HepG2 (cell line): ENCODE results near the gene C3orf52. TPM values are rescaled to one million over a fixed set of nuclear protein-coding genes. Genes with fewer than 3 reads are reported as not detected.

Experiments used
- ATAC-seq: fragments of 200-7000 bp; cut with Tn5 transposase; 3 replicates; pipeline ENCODE4 v1.9.1; 2020; ENCODE audit warnings: mild to moderate bottlenecking, moderate library complexity
- BruUV-seq: library from RNA; stranded (reverse); fragments of 400-500 nt; replicated peaks from 2 replicates; lab custom pipeline; 2021; lab: Mats Ljungman, UMichigan
- CTCF ChIA-PET: fragments of 300-600 bp; formaldehyde crosslinking; extraction: SDS; loops from one replicate; lab custom pipeline; 2021; ENCODE audit warnings: low total read pairs, inconsistent platforms, low intra/inter-chr PET ratio; lab: Yijun Ruan, JAX
- POLR2A ChIA-PET: fragments of 350-600 bp; sonication (Branson Sonifier 250); formaldehyde crosslinking; loops from one replicate; lab custom pipeline; 2020; ENCODE audit warnings: antibody characterized with exemption, inconsistent platforms; lab: Yijun Ruan, JAX
- DNase-seq: peaks from one replicate; pipeline ENCODE4 v3.0.0-alpha.2; 2015; ENCODE audit warnings: low spot score
- FAIRE-seq: peaks from 3 replicates; lab custom pipeline; 2011; peaks lifted over from hg19 to GRCh38; lab: Jason Lieb, UNC
- H2AFZ ChIP-seq: one replicate; pipeline ENCODE4 v1.6.1; 2011; ENCODE audit warnings: low read length, inconsistent platforms
- H3K27ac ChIP-seq: fragments of 300-600 bp; 3 replicates; pipeline ENCODE4 v1.8.0; 2011; ENCODE audit warnings: mixed run types, mild to moderate bottlenecking, mixed read lengths, low read length, inconsistent platforms; ENCODE audit not compliant: insufficient read depth; ENCODE audit errors: extremely low read length
- H3K27me3 ChIP-seq, 2 experiments: fragments of 200-600 bp in 1 of 2; 2 replicates in 1 of 2; 3 replicates in 1 of 2; pipeline versions ENCODE4 v1.6.0 to v1.8.0; 2011; ENCODE audit warnings: low read length in 2 of 2, mild to moderate bottlenecking in 2 of 2, moderate library complexity in 2 of 2, inconsistent platforms in 1 of 2; ENCODE audit not compliant: insufficient read depth in 2 of 2, control insufficient read depth in 1 of 2
- H3K36me3 ChIP-seq, 2 experiments: fragments of 200-600 bp in 1 of 2; replicated peaks in 1 of 2; 2 replicates in 1 of 2; 3 replicates in 1 of 2; pipeline versions ENCODE4 v1.5.1 to v1.8.0; 2011; ENCODE audit warnings: low read length in 2 of 2, inconsistent platforms in 1 of 2; ENCODE audit not compliant: insufficient read depth in 2 of 2, control insufficient read depth in 1 of 2
- H3K4me1 ChIP-seq: 2 replicates; pipeline ENCODE4 v1.5.1; 2012; ENCODE audit warnings: low read length, inconsistent platforms; ENCODE audit not compliant: insufficient read depth
- H3K4me2 ChIP-seq: 2 replicates; pipeline ENCODE4 v1.6.0; 2011; ENCODE audit warnings: low read depth, low read length, inconsistent platforms
- H3K4me3 ChIP-seq, 3 experiments: fragments of 200-600 bp in 1 of 3; sonication (generic), shearing (Covaris generic) in 1 of 3; replicated peaks in 1 of 3; 2 replicates each; pipeline ENCODE4 v1.5.1; 2011 to 2016; ENCODE audit warnings: low read length in 3 of 3, inconsistent platforms in 2 of 3, low read depth in 2 of 3, mild to moderate bottlenecking in 2 of 3, control low read depth in 1 of 3, mixed read lengths in 1 of 3; ENCODE audit not compliant: insufficient read depth in 1 of 3
- H3K79me2 ChIP-seq: one replicate; pipeline ENCODE4 v1.6.1; 2011; ENCODE audit warnings: low read length, inconsistent platforms; ENCODE audit not compliant: insufficient read depth
- H3K9ac ChIP-seq: 2 replicates; pipeline ENCODE4 v1.6.0; 2011; ENCODE audit warnings: mild to moderate bottlenecking, low read depth, low read length, inconsistent platforms; ENCODE audit not compliant: insufficient read depth
- H3K9me3 ChIP-seq: 2 replicates; pipeline ENCODE4 v1.5.1; 2012; ENCODE audit warnings: mild to moderate bottlenecking, low read length
- H4K20me1 ChIP-seq: 2 replicates; pipeline ENCODE4 v1.6.0; 2011; ENCODE audit warnings: inconsistent platforms, mild to moderate bottlenecking, low read length, moderate library complexity; ENCODE audit not compliant: insufficient read depth
- DBP ChIP-seq: sonication (generic); formaldehyde crosslinking; IDR thresholded peaks from 2 replicates; pipeline ENCODE4 v1.4.0; 2020; ENCODE audit warnings: missing genetic modification reagents; ENCODE audit errors: not compliant biosample characterization
- ELF1 ChIP-seq: sonication (generic); formaldehyde crosslinking; IDR thresholded peaks from 2 replicates; pipeline ENCODE4 v1.4.0; 2020; ENCODE audit warnings: missing genetic modification reagents
- EZH2 ChIP-seq: conservative IDR thresholded peaks from 2 replicates; pipeline ENCODE4 v1.6.1; 2012; ENCODE audit warnings: mild to moderate bottlenecking, low read depth, low read length, moderate library complexity
- KLF11 ChIP-seq: IDR thresholded peaks from 2 replicates; pipeline ENCODE4 v1.6.1; 2016; ENCODE audit warnings: missing compliant biosample characterization
- NR2C2 ChIP-seq: sonication (generic); formaldehyde crosslinking; IDR thresholded peaks from 2 replicates; pipeline ENCODE4 v1.4.0; 2020; ENCODE audit warnings: missing genetic modification reagents, mild to moderate bottlenecking, moderate library complexity, borderline replicate concordance
- PAXIP1 ChIP-seq: sonication (generic); formaldehyde crosslinking; conservative IDR thresholded peaks from 2 replicates; pipeline ENCODE4 v1.4.0; 2020; ENCODE audit warnings: mild to moderate bottlenecking, missing genetic modification reagents, moderate library complexity
- SKI ChIP-seq: fragments of 450-650 bp; IDR thresholded peaks from one replicate; pipeline ENCODE4 v1.6.1; 2018; ENCODE audit warnings: mild to moderate bottlenecking; ENCODE audit not compliant: partially characterized antibody
- TOE1 ChIP-seq: sonication (generic); formaldehyde crosslinking; IDR thresholded peaks from 2 replicates; pipeline ENCODE4 v1.4.0; 2020; ENCODE audit warnings: mild to moderate bottlenecking, missing genetic modification reagents
- ZBTB1 ChIP-seq: sonication (generic); formaldehyde crosslinking; IDR thresholded peaks from 2 replicates; pipeline ENCODE4 v1.4.0; 2020; ENCODE audit warnings: missing genetic modification reagents, borderline replicate concordance
- ZNF652 ChIP-seq: IDR thresholded peaks from 2 replicates; pipeline ENCODE4 v1.6.1; 2016; ENCODE audit warnings: low read depth, borderline replicate concordance
- ZNF737 ChIP-seq: sonication (generic); formaldehyde crosslinking; IDR thresholded peaks from 2 replicates; pipeline ENCODE4 v1.5.0; 2020; ENCODE audit warnings: missing genetic modification reagents, mild to moderate bottlenecking, borderline replicate concordance
- ZSCAN25 ChIP-seq: sonication (generic); formaldehyde crosslinking; IDR thresholded peaks from 2 replicates; pipeline ENCODE4 v1.8.0; 2022; ENCODE audit warnings: mild to moderate bottlenecking, missing genetic modification reagents
- WGBS: methylation state at CpG from one replicate; pipeline ENCODE4 v1.1.6; 2017; ENCODE audit warnings: low lambda C conversion rate; 5-methylcytosine and 5-hydroxymethylcytosine counted together
- in situ Hi-C: cut with HindIII; loops from 2 replicates; pipeline ENCODE4 v1.10.0; 2017; ENCODE audit warnings: low pct_unique_long_range_greater_than_20kb; ENCODE audit not compliant: extremely low pct_ligation_motif_present
- intact Hi-C: fragments of 100-400 bp; cut with micrococcal nuclease; formaldehyde crosslinking; loops from one replicate; pipeline ENCODE4 v1.10.0; 2022; ENCODE audit not compliant: unreplicated experiment
- polyA plus RNA-seq, 8 experiments: library from polyadenylated mRNA; depleted of rRNA in 3 of 8; stranded (reverse) in 7 of 8; unstranded in 1 of 8; fragments of >200 nt; fragmentation: Illumina TruSeq in 4 of 8; extraction: Trizol in 4 of 8; gene quantifications; 2 replicates each; pipeline versions ENCODE4 v1.2.1 to v1.2.3, GENCODE V29; 2011 to 2016; ENCODE audit warnings: low read depth in 4 of 8, missing spikeins in 1 of 8, mixed read lengths in 1 of 8; ENCODE audit not compliant: insufficient read depth in 1 of 8
- total RNA-seq, 5 experiments: library from RNA; depleted of rRNA; stranded (reverse); fragments of >200 nt; fragmentation: Illumina TruSeq; extraction: Trizol; gene quantifications; 2 replicates each; pipeline ENCODE4 v1.2.3, GENCODE V29; 2016; ENCODE audit warnings: low read depth in 1 of 5

Gene C3orf52
- total and polyA plus RNA-seq, 2 of the 13 experiments (the other 11 are each of a cell fraction or from before 2014, with no cell fraction given): 0.79 to 1.2 TPM

- no peak overlapping the region for H3K27ac ChIP-seq
- H3K27me3 ChIP-seq: no peaks in the 10 kb centered on the region; a peak in 1 of 5 replicates
- H3K36me3 ChIP-seq: no peaks in the 10 kb centered on the region
- BruUV-seq: no TSS peak
- no peak overlapping the region for H2AFZ ChIP-seq
- no peak for TF ChIP-seq TOE1 (CRISPR knock-in tag)
- no peak for TF ChIP-seq ELF1 (CRISPR knock-in tag)
- TF ChIP-seq ZSCAN25 (CRISPR knock-in tag): no peak
- TF ChIP-seq ZNF737 (CRISPR knock-in tag): no peak
- TF ChIP-seq NR2C2: no peak
- CTCF ChIA-PET: no interaction called here
- DNase-seq (no peak), ATAC-seq (no peak), FAIRE-seq (no peak)
- H3K79me2 ChIP-seq: no peaks in the 10 kb centered on the region
- WGBS: 42% methylated on average over 10 of the region's 10 CpGs
- H3K4me3 ChIP-seq: no peak overlapping the region
- no peak overlapping the region for H3K4me2 ChIP-seq
- no peaks in the 10 kb centered on the region for H3K9me3 ChIP-seq
- POLR2A ChIA-PET: no interaction called here
- in situ Hi-C loops (no loop called here), intact Hi-C loops (no loop called here)
- no peak overlapping the region for H3K9ac ChIP-seq
- no peaks in the 10 kb centered on the region for H4K20me1 ChIP-seq
- H3K4me1 ChIP-seq: no peaks in the 10 kb centered on the region
Observed at GRCh38 chr3:112127522-112128494, 41.6 kb downstream of the C3orf52 start.

- 24% methylated on average over 7 of the region's 7 CpGs for WGBS
- Histone ChIP-seq H3K79me2 (no peaks in the 10 kb centered on the region), H2AFZ (no peak overlapping the region), H3K9ac (no peak overlapping the region), H3K9me3 (no peaks in the 10 kb centered on the region), H3K27ac (no peak overlapping the region), H3K27me3 (no peaks in the 10 kb centered on the region; a peak in 1 of 5 replicates), H4K20me1 (no peaks in the 10 kb centered on the region), H3K4me3 (no peak overlapping the region), H3K36me3 (no peaks in the 10 kb centered on the region), H3K4me2 (no peak overlapping the region), H3K4me1 (no peaks in the 10 kb centered on the region)
- in situ Hi-C loops (no loop called here), intact Hi-C loops (no loop called here)
- FAIRE-seq: no peak
- no peak for ATAC-seq
- no peak for DNase-seq
- no TSS peak for BruUV-seq
- POLR2A ChIA-PET: no interaction called here
- CTCF ChIA-PET: no interaction called here
- no peak for TF ChIP-seq SKI
- TF ChIP-seq DBP: no peak
- TF ChIP-seq ZNF652 (CRISPR knock-in tag): no peak
- TF ChIP-seq PAXIP1 (CRISPR knock-in tag): no peak
- no peak for TF ChIP-seq KLF11 (CRISPR knock-in tag)
- no peak for TF ChIP-seq ZBTB1
- no peak for TF ChIP-seq EZH2
Observed at GRCh38 chr3:112128843-112129727, 42.9 kb downstream of the C3orf52 start.
